ENCODE measurements around the gene FNIP2. TPM values are rescaled to one million over a fixed set of nuclear protein-coding genes. Genes with fewer than 3 reads are reported as not detected.

Gene FNIP2
- polyA plus RNA-seq, 1 experiment: 14.8 TPM

DNA sequence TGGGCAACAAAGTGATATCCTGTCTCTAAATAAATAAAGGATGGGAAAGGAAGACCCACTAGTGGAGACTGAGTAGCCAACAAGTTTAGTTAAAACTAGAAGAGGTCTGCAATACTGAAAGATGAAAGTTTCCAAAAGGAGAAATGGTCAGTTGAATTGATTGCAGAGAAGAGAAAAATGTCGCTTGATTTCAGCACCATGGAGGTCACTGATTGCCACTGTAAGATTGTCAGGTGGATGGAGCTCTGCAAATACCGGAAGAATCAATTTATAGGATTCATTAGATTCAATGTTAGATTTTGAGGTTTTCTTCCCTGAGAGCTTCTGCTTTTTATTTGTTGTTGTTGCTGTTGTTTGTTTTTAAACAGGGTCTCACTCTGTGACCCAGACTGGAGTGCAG is 5.4 kb upstream of the FNIP2 start:
- Histone ChIP-seq H3K4me3 (ENCODE audit: low read depth, low read length) (no peak overlapping the region), H3K36me3 (ENCODE audit: control insufficient read depth, insufficient read depth, low read length) (no peaks in the 10 kb centered on the region), H3K27me3 (ENCODE audit: control insufficient read depth, insufficient read depth, low read length) (no peaks in the 10 kb centered on the region)
- DNase-seq (ENCODE audit: low read depth): no peak
- POLR2A ChIA-PET: no interaction called here
- TF ChIP-seq, protein P1, sequence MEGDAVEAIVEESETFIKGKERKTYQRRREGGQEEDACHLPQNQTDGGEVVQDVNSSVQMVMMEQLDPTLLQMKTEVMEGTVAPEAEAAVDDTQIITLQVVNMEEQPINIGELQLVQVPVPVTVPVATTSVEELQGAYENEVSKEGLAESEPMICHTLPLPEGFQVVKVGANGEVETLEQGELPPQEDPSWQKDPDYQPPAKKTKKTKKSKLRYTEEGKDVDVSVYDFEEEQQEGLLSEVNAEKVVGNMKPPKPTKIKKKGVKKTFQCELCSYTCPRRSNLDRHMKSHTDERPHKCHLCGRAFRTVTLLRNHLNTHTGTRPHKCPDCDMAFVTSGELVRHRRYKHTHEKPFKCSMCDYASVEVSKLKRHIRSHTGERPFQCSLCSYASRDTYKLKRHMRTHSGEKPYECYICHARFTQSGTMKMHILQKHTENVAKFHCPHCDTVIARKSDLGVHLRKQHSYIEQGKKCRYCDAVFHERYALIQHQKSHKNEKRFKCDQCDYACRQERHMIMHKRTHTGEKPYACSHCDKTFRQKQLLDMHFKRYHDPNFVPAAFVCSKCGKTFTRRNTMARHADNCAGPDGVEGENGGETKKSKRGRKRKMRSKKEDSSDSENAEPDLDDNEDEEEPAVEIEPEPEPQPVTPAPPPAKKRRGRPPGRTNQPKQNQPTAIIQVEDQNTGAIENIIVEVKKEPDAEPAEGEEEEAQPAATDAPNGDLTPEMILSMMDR (IDR thresholded peaks at IDR 0.05; ENCODE audit: insufficient read depth, low read depth, low read length): no peak
- CTCF ChIA-PET: interaction anchor here (0.8 to 1.0 kb wide), 2 partner anchors 88 to 437 kb away, joined by 3 read pairs; no protein-coding TSS in a partner anchor

DNA sequence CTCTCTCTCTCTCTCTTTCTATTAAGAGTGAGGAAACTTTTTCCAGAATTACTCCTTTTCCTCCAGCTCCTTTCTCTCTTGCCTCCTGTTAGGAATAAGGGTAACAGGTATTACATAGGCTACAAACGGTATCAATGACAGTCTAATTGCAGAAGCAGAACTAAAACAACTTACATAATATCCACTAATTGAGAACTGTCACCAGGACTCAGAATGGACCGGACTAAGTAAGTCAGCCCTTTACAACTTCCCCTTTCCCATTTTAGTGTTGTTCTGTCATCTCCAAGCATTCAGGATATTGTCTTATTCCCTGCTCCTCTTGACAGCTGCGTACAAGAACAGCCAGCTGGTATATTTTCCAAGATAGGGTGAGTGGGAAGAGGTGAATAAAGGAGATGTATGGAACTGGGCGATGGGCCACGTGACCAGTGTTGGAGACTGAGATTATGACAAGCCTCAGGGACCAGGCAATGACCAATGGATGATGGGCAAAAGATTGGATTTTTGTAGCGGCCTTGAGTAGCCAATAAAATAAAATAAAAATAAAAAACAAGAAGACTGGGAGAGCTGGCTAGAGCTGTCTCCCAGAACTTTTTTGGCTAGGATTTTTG is 2.3 kb upstream of the FNIP2 start:
- H3K36me3 ChIP-seq (ENCODE audit: control insufficient read depth, insufficient read depth, low read length): no peaks in the 10 kb centered on the region
- H3K4me3 ChIP-seq (ENCODE audit: low read depth, low read length): no peak overlapping the region
- no peaks in the 10 kb centered on the region for H3K27me3 ChIP-seq (ENCODE audit: control insufficient read depth, insufficient read depth, low read length)
- POLR2A ChIA-PET: no interaction called here
- CTCF ChIA-PET: no interaction called here
- TF ChIP-seq, protein P1 (IDR thresholded peaks at IDR 0.05; ENCODE audit: insufficient read depth, low read depth, low read length): no peak
- DNase-seq (ENCODE audit: low read depth): no peak

DNA sequence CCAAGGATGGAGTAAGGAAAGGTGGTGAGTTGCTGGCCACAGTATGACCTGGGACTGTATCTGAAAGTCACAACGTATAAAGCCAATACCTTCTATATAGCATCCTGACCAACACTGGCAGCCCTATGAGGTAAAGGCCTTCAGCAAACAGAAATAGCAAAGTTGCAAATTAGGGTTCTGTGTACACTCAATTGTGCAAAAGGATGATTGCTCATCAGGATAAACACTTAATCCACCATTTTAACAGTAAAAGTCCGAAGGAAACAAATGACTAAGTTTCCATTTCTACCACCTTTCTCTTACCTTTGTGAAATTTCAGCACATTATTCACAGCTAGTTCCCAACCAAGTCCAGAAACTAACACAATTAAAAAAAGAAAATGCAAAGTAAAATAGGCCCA is 1.4 kb upstream of the FNIP2 start:
- no peaks in the 10 kb centered on the region for H3K27me3 ChIP-seq (ENCODE audit: control insufficient read depth, insufficient read depth, low read length)
- POLR2A ChIA-PET: no interaction called here
- no peak for DNase-seq (ENCODE audit: low read depth)
- H3K36me3 ChIP-seq (ENCODE audit: control insufficient read depth, insufficient read depth, low read length): no peaks in the 10 kb centered on the region
- TF ChIP-seq, protein P1 (IDR thresholded peaks at IDR 0.05; ENCODE audit: insufficient read depth, low read depth, low read length): no peak
- H3K4me3 ChIP-seq (ENCODE audit: low read depth, low read length): no peak overlapping the region
- CTCF ChIA-PET: no interaction called here

DNA sequence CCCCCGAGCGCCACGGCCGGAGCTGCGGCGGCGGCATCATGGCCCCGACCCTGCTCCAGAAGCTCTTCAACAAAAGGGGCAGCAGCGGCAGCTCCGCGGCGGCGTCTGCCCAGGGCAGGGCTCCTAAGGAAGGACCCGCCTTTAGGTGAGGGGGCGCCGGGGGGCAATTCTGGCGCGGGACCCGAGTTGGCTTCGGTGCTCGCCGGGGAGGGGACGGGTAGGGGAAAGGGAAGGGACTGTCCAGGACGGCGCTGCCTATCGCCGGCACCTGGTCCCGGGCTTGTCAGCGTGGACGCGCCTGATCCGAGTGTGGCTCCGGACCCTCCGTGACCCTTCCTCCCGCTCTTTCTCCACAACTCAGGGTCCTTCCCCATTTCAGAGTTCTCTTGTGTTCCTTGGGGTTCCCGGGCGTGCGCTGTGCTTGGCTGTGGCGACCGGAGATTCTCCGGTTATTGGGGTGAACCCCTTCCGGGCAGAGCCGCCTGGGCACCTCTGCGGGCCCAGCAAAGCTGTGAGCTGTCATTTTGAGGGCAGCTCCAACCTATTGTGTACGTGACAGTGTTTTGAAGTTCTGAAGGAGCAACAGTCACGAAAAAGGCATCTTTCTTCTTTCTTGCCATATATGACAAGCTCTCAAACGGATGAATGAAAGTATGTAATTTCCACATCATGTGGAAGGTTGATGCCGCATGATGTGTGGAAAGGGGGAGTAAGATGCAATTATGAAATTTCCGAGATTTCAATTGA is 522 bp downstream of the FNIP2 start:
- POLR2A ChIA-PET: interaction anchor here (0.6 kb wide), 1 partner anchor 13 kb away, joined by 5 read pairs; no protein-coding TSS in a partner anchor
- Histone ChIP-seq H3K36me3 (ENCODE audit: control insufficient read depth, insufficient read depth, low read length) (no peaks in the 10 kb centered on the region), H3K27me3 (ENCODE audit: control insufficient read depth, insufficient read depth, low read length) (no peaks in the 10 kb centered on the region), H3K4me3 (ENCODE audit: low read depth, low read length) (peak overlapping the region; percentile 94)
- CTCF ChIA-PET: interaction anchor here (0.8 to 1.1 kb wide), 2 partner anchors 13 to 82 kb away, joined by 3 read pairs; no protein-coding TSS in a partner anchor
- DNase-seq (ENCODE audit: low read depth): no peak
- TF ChIP-seq, protein P1 (IDR thresholded peaks at IDR 0.05; ENCODE audit: insufficient read depth, low read depth, low read length): no peak

DNA sequence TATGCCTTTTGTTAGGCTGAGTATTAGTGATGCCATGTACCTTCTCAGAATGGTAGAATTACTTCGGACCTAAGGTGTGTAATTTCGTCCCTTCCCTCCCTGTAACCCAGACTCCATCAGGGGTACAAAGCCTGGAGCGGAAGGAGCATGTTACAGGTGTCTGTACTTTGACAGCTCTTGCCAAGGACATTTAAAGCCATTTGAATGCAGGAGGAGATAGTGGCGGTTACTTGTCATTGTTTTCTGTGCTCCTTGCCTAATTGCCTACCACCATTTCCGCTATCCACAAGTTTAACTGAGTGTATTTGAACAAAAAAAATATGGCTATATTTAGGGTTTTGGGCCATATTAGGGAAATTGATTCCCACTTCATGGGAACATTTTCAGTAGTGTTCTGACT is 1.8 kb downstream of the FNIP2 start:
- H3K27me3 ChIP-seq (ENCODE audit: control insufficient read depth, insufficient read depth, low read length): no peaks in the 10 kb centered on the region
- ChIA-PET POLR2A (no interaction called here), CTCF (interaction anchor here (0.6 kb wide), 1 partner anchor 41 kb away, joined by 4 read pairs; no protein-coding TSS in a partner anchor)
- DNase-seq (ENCODE audit: low read depth): no peak
- H3K36me3 ChIP-seq (ENCODE audit: control insufficient read depth, insufficient read depth, low read length): no peaks in the 10 kb centered on the region
- TF ChIP-seq, protein P1 (IDR thresholded peaks at IDR 0.05; ENCODE audit: insufficient read depth, low read depth, low read length): no peak
- H3K4me3 ChIP-seq (ENCODE audit: low read depth, low read length): no peak overlapping the region
